HG03159 (cell line): ENCODE data around the gene USP19.

Source experiments
- ATAC-seq: cut with Tn5 transposase; IDR thresholded peaks from one replicate; pipeline ENCODE4 v1.9.1; 2021; ENCODE audit warnings: mild to moderate bottlenecking, moderate library complexity; ENCODE audit not compliant: unreplicated experiment

The USP19 gene

GRCh38 chr3:49133226-49133951 lies 12.8 kb upstream of the USP19 start:
- ATAC-seq: no peak

GRCh38 chr3:49132437-49133225 lies 12.0 kb upstream of the USP19 start, which contains the start of gene LAMB2:
Gene LAMB2 (minus strand): TSS chr3:49133050. CDS start chr3:49132867, 183 bp downstream.
- no peak for ATAC-seq

- ATAC-seq: no peak
Observed at GRCh38 chr3:49132073-49132436, 11.4 kb upstream of the USP19 start.

GRCh38 chr3:49131576-49131975 lies 11.0 kb upstream of the USP19 start:
- ATAC-seq: no peak

- no peak for ATAC-seq
Observed at GRCh38 chr3:49131040-49131439, 10.4 kb upstream of the USP19 start.

GRCh38 chr3:49124991-49125670 lies 4.5 kb upstream of the USP19 start:
- ATAC-seq: no peak

GRCh38 chr3:49124203-49124602 lies 3.6 kb upstream of the USP19 start:
- no peak for ATAC-seq

- no peak for ATAC-seq
Observed at GRCh38 chr3:49123687-49124086, 3.1 kb upstream of the USP19 start.

- no peak for ATAC-seq
Observed at GRCh38 chr3:49122886-49123545, 2.4 kb upstream of the USP19 start.

GRCh38 chr3:49122451-49122850 lies 1.8 kb upstream of the USP19 start:
- ATAC-seq: no peak

GRCh38 chr3:49122022-49122421 lies 1.4 kb upstream of the USP19 start:
- no peak for ATAC-seq

- ATAC-seq: peak; percentile 29
Observed at GRCh38 chr3:49121132-49121736, 611 bp upstream of the USP19 start.

- ATAC-seq: peak; percentile 23
Observed at GRCh38 chr3:49120096-49120437, 556 bp downstream of the USP19 start.

GRCh38 chr3:49119439-49119838 lies 1.2 kb downstream of the USP19 start:
- ATAC-seq: no peak

GRCh38 chr3:49119036-49119435 lies 1.6 kb downstream of the USP19 start:
- ATAC-seq: no peak

- ATAC-seq: no peak
Observed at GRCh38 chr3:49112262-49112661, 8.4 kb downstream of the USP19 start.

- no peak for ATAC-seq
Observed at GRCh38 chr3:49111347-49111746, 9.3 kb downstream of the USP19 start.

GRCh38 chr3:49110780-49111179 lies 9.8 kb downstream of the USP19 start:
- no peak for ATAC-seq

GRCh38 chr3:49108346-49108745 lies 12.3 kb downstream of the USP19 start:
- ATAC-seq: no peak

- ATAC-seq: peak; percentile 84
Observed at GRCh38 chr3:49104427-49105291, 16.0 kb downstream of the USP19 start, which contains the start of gene QARS1. Gene QARS1 (minus strand): TSS chr3:49104757. CDS start chr3:49104733, 24 bp downstream.
